ENCODE results near the gene RARA.
A peak's percentile ranks its signal among the peaks of the same experiment; 100 is the strongest.

The RARA gene

DNA sequence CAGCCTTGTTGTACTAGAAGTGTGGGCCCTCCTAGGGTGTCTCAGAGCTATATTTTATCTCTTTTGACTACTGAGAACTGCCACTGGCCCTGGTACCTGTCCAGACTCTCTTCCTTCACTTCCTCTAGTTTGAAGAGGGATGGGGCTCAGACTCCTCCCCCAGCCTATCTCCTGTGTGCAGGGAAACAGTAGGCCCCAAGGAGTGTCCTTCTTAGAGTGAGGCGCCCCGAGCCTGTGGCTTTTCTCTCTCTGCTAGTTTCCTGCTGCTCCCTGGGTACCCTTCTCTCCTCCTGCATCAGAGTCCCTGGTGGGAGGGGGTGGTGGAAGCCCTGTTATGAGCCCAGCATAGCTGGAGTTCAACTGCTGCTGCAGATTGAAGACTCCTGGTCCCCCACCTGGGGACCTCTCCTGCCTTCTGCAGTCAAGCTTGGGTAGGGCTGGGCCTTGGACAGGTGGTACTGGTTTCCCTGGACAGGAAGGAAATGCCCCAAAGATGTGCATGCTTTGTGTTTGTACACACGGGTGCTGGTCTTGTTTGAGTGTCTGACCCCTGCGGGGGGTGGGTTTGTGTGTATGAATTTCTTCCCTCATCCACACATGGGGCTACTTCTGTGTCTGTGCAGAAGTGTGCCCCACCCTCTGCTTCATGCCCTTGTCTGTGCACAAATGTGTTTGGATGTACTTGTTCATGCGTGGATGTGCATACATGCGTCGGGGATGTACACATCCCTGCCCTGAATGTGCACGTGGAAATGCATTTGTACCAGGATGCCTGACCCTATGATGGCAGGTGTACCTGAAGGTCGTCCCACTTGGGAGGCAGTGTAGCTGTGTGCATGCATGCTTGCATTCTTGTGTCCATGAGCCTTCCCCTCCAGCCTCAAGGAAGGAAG lies 6.9 kb downstream of the RARA start:
- no peak for DNase-seq (ENCODE audit: low read depth in 2 of 3, low spot score in 1 of 3)

DNA sequence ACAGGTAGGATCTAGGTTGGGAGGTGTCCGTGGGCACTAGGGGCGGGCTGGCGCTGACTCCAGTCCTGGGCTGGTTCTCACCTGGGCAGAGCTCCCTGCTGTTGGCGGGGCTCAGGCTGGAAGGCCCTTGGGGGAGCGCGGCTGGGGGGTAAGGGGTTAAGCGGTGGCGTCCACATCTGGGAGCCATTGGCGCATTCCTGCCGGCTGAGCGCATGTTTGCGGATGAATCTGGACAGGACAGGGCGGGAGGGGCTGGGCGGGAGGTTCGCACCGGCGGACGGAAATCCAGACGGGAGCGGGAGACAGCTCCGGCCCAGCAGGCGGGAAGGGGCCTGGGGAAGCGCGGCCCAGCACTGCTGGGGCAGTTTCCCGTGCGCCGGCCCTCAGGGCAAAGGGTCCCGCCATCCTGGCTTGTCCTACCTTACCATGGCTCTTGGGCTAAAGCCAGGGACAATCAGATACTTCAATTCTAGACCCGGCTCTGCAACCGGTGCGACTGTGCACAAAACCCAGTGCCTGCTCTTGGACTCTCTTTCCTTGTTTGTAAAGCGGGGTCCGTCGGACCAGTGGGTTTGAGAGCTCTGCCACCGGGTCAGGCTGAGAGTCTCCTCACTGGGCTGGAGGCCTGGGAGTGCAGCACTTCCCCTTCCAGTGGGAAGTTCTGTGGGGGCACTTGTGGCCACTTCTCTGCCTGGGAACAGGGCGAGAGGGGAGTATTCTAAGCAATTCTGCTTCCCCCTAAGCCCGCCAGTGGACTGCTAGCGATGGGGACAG lies 7.8 kb downstream of the RARA start:
- DNase-seq (ENCODE audit: low read depth in 2 of 3, low spot score in 1 of 3): no peak

GRCh38 chr17:40317345-40317873 lies 8.4 kb downstream of the RARA start:
- no peak for DNase-seq (ENCODE audit: low read depth in 2 of 3, low spot score in 1 of 3)

DNA sequence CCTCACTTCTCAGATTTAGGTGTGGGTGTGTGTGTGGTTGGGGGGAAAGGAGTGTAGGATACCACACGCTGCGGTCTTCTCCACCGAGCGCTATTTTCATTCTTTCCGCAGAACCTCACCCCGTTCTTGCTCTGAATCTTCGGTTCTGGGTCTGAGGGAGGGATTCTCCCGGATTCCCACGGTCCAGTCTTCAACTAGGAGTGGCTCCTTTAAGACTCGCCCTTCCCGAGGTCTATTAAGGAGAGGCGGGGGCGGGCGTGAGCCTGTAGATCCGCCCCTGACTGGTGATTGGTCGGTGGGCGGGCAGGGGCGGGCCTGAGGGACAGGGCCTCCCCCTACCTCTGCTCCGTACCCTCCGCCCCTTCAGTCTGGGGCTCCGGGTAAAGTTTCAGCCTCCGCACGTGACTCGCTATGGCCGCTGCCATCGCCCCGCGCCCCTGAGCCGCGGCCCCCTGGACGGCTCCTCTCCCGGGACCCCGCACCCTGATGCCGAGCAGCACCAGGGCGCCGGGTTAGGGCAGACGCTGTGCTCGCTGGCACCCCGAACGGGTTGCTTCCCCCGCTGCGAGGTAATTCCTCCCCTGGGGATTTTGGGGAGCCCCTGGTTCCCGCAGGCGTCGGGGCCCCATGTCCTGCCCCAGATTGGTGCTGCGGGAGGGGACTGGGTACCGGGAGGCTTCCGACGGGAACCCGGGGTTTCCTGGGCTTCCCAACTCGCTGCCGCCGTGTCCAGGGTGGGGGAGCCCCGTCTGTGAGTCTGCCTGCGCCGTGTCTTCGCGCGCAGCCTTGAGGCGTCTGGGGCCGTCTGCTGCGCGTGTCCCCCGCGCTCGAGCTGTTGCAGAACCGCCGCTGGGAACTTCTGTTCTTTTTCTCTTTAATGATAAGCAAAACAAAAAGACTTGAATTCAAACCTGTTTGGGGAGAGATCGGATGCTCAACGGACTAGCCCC lies 9.2 kb downstream of the RARA start:
- DNase-seq (ENCODE audit: low read depth in 2 of 3, low spot score in 1 of 3): peak; percentile 84 to 94 (median 90)

DNA sequence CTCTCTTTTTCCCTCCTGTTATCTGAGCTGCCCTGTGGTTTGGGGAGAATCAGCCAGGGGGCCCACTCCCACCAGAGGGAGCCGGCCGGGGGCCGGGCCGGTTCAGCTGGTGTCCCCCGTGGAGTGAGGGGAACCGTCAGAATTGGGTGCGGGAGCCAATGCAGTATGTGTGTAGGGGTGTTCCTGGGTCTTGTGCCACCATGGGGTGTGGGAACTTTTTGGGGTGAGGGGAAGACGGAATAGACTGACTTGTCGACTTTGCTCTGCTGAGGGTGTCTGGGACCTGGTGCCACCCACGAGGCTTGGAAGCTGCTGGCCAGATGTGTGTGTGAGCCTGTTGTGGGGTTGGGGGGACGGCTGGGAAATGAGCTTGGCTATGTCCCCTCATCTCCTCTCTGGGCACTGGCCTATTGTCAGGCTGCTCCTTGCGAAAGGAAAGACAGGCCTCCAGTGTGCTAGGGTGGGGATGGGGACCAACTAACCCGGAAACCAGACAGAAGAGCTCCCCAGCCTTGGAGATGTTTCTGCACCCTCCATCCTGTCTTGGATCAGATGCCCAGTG lies 9.9 kb downstream of the RARA start:
- no peak for DNase-seq (ENCODE audit: low read depth in 2 of 3, low spot score in 1 of 3)

GRCh38 chr17:40319651-40320540 lies 10.9 kb downstream of the RARA start:
- DNase-seq (ENCODE audit: low read depth in 2 of 3, low spot score in 1 of 3): peak in 1 of 3 donors; percentile 47

DNA sequence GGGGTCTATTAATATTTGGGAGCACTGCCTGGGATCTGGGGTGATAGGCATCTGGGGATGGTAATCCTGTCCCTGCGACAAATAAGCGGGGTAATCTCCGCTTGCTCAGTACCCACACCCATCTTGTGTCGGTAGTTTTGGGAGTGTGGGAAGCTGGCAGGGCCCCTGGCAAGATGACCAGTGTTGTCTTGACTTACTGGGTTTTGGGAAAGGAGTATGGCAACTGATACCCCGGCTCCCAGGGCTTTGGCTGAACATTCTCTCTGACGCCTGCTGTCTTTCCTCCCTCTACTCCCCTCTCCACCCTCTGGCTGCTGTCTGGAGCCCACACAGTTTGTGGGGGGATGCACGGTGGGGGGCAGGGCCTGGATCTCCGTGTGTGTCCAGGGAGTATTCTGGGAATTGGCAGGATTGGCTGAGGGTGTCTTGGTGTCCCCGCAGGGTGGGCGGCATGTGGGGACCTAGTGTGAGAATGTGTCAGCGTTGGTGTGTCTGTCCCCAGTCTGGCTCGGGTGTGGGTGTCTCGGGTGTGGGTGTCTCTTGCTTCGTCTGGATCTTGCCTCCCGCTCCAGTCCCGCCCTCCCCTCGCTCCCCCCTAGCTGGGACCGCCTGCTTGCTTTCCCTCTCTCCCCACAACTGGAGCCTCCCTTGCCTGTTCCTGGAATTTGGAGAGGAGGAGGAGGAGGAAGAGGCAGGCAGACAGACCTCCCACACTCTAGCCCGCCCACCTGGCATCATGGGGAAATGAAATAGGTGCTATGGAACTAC lies 12.0 kb downstream of the RARA start:
- no peak for DNase-seq (ENCODE audit: low read depth in 2 of 3, low spot score in 1 of 3)

DNA sequence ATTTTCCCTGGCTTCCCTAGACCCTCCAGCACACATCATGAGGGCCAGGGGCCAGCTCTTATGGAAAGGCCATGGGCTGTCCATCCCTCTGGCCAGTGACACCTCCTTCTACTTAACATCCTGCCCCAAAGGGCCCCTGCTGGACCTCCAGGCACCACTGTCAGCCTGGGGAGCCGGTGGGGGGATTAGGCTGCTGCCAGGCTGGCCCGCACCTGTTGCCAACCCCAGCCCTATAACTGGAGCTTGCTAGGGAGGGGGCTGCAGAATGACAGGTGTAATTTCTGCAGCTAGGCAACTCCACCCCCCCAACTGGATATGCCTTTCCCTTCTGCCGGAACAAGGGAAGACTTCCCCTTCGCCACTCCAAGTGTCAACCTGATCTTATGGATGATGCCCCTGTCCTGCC lies 12.5 kb downstream of the RARA start:
- no peak for DNase-seq (ENCODE audit: low read depth in 2 of 3, low spot score in 1 of 3)

- DNase-seq (ENCODE audit: low read depth in 2 of 3, low spot score in 1 of 3): no peak
These were observed 13.0 kb downstream of the RARA start for GRCh38 chr17:40321961-40322357.

- peak; percentile 68 to 74 (median 72) for DNase-seq (ENCODE audit: low read depth in 2 of 3, low spot score in 1 of 3)
These were observed 13.7 kb downstream of the RARA start for GRCh38 chr17:40322358-40323315.

GRCh38 chr17:40323391-40324381 lies 14.7 kb downstream of the RARA start:
- DNase-seq (ENCODE audit: low read depth in 2 of 3, low spot score in 1 of 3): no peak

DNA sequence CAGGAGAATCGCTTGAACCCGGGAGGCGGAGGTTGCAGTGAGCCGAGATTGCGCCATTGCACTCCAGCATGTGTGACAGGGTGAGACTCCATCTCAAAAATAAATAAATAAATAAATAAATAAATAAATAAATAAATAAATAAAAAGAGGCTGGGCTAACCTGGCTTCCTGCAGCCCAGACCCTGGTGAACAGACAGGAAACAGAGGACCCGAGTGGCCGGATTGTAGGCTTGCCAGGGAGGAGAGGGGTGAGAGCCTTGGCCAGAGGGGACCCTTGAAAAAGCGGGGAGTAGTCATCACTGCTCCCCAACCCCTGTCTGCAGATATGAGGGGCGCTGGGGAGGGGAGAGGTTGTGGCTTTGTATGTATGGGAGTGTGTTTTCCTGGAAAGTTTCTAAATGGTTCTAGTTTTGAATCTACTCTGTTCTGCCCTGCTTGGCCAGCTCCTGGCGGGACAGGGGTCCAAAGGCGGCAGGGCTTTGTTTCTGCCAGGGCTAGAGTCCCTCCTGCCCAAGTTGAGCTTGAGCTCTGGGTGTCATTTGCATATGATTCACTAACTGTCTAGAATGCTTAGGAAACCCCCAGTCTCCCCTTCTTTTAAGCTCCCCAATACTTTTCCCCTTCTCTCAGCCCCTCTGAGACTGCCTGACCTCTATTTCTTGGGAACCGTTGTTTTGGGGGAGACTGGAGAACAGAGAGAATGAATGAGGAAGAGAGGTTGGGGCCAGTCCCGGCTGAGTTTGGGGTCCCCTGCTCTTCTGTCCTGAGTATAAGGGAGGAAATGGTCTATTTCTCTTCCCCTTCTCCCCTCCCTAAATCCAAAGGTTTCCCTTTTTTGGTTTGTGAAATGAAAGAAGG lies 16.4 kb downstream of the RARA start:
- DNase-seq (ENCODE audit: low read depth in 2 of 3, low spot score in 1 of 3): no peak

DNA sequence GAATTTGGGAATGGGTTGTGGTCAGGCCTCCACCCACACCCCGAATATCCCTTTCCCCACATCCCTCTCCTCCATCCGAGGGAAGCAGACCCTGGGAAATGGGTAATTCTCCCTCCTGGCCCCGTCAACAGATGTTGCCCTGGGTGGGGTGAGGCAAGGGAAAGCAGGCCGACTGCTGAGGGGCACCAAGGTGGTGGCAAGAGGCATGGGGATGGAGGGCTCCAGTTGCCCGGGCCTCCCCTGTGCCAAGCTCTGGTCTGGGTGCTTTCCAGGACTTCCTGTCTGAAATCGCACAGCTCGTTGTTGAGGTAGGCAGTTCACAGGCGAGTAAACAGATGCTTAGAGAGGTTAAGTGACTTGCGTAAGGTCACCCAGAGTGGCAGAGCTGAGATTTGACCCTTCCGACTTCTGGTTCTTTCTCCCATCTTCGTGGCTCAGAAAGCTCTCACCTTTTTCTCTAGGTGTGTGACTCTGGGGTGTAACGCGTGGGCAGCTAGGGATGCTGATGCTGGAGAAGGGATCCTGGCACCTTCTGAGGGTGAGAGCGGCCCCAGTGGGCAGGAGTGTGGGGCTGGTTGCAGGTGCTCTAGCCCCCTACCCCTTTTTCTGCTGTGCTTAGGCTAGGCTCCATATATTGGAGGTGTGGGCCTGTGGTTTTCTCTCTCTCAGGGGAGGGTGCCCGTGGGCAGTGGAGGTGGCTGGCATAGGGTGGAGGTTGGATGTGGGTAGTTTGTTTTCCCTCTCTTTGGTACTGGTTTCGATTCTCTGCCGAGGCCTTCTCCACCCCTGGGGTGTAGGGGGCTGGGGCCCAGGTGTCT lies 17.2 kb downstream of the RARA start:
- DNase-seq (ENCODE audit: low read depth in 2 of 3, low spot score in 1 of 3): no peak

GRCh38 chr17:40326832-40327199 lies 17.8 kb downstream of the RARA start:
- no peak for DNase-seq (ENCODE audit: low read depth in 2 of 3, low spot score in 1 of 3)

- no peak for DNase-seq (ENCODE audit: low read depth in 2 of 3, low spot score in 1 of 3)
These were observed 18.3 kb downstream of the RARA start for GRCh38 chr17:40327244-40327729.

Data from stimulated activated CD4-positive, alpha-beta T cell treated with anti-CD3 and anti-CD28 coated beads, Interleukin-12 subunit alpha, Interleukin-12 subunit beta, amount 100 ng/mL, for 48 hours (primary cell).